Psoas muscle (tissue), 8 donors: ENCODE data around the gene UBTD2. TPM values are rescaled to one million over a fixed set of nuclear protein-coding genes. Genes with fewer than 3 reads are reported as not detected.

ENCODE experiments used
- ATAC-seq, 4 donors: fragments of 200-7000 bp; cut with Tn5 transposase; one replicate each; pipeline ENCODE4 v1.9.1; 2020; ENCODE audit warnings: moderate library complexity in 3 of 4, mild to moderate bottlenecking in 2 of 4
- DNase-seq, 2 donors: peaks; one replicate each; pipeline ENCODE4 v3.0.0-alpha.2; 2020
- H3K27ac ChIP-seq: fragments of 200-600 bp; one replicate; pipeline ENCODE4 v1.8.0; 2022
- H3K27me3 ChIP-seq, 3 donors: fragments of 200-600 bp in 1 of 3; one replicate each; pipeline versions ENCODE4 v1.6.1 to v1.8.0; 2013 to 2022; ENCODE audit warnings: low read length in 2 of 3, mild to moderate bottlenecking in 2 of 3, moderate library complexity in 1 of 3; ENCODE audit not compliant: insufficient read depth in 3 of 3
- H3K36me3 ChIP-seq, 2 donors: fragments of 200-600 bp in 1 of 2; one replicate each; pipeline versions ENCODE4 v1.6.1 to v1.8.0; 2013 to 2022; ENCODE audit warnings: low read depth in 1 of 2, mild to moderate bottlenecking in 1 of 2, moderate library complexity in 1 of 2; ENCODE audit not compliant: insufficient read depth in 1 of 2
- H3K4me1 ChIP-seq: fragments of 200-600 bp; one replicate; pipeline ENCODE4 v1.8.0; 2022
- H3K4me3 ChIP-seq: fragments of 200-600 bp; one replicate; pipeline ENCODE4 v1.8.0; 2022; ENCODE audit warnings: mild to moderate bottlenecking
- H3K9me3 ChIP-seq: fragments of 200-600 bp; one replicate; pipeline ENCODE4 v1.8.0; 2022
- WGBS, 3 donors: extraction: QIAGEN DNeasy Blood & Tissue Kit; methylation state at CpG; one replicate each; pipeline versions ENCODE4 v1.1.6 to v1.1.7; 2013; 5-methylcytosine and 5-hydroxymethylcytosine counted together
- intact Hi-C, 2 donors: fragments of 100-400 bp; cut with DNase I; formaldehyde crosslinking; loops; one replicate each; pipeline versions ENCODE4 v1.11.0 to v1.14.2; 2022
- polyA plus RNA-seq, 3 donors: library from polyadenylated mRNA; stranded (reverse); fragments of 200-250 nt; gene quantifications; one replicate each; pipeline ENCODE4 v1.2.3, GENCODE V29; 2013
- total RNA-seq, 4 donors: library from RNA; stranded (reverse); fragmentation: NEBNext Ultra II Directional in 2 of 4; extraction: Animal tissue kit (Norgen Biotek cat#: 25700) in 2 of 4; gene quantifications; one replicate each; pipeline versions ENCODE4 v1.2.1 to v1.2.4, GENCODE V29; 2021 to 2023
- TF ChIP-seq, protein P1 (sequence below): fragments of 200-600 bp; IDR thresholded peaks from one replicate; pipeline ENCODE4 v1.8.0; 2022; ENCODE audit warnings: antibody characterized with exemption
- donor health status: healthy with polysubstance abuse.
- donor health status: DM: no; HTN: no; CAD: no; lungs with moderate emphysema.
- donor health status: Bipolar disorder and iron deficiency.
- donor health status: healthy.
- donor health status: DM: yes; HTN: yes; CAD: no.
- donor health status: DM: no; HTN: no; CAD: no.
- donor health status: DM: no; HTN: no; CAD: no.
- donor health status: DM: yes; HTN: yes; CAD: no.

Gene UBTD2
- total and polyA plus RNA-seq, 7 donors, result 5.3 to 12.3 (median 8.6) TPM

GRCh38 chr5:172162987-172163343 is 120.6 kb downstream of the UBTD2 start:
- intact Hi-C loops, result no loop called here
- Histone ChIP-seq H3K4me3 (no peak overlapping the region), H3K36me3 (no peaks in the 10 kb centered on the region), H3K27ac (peak overlapping the region; percentile 66), H3K27me3 (no peaks in the 10 kb centered on the region), H3K4me1 (peaks cover 14% of the 10 kb centered on the region), H3K9me3 (no peaks in the 10 kb centered on the region)
- DNase-seq (no peak), ATAC-seq (no peak)
- TF ChIP-seq, protein P1, sequence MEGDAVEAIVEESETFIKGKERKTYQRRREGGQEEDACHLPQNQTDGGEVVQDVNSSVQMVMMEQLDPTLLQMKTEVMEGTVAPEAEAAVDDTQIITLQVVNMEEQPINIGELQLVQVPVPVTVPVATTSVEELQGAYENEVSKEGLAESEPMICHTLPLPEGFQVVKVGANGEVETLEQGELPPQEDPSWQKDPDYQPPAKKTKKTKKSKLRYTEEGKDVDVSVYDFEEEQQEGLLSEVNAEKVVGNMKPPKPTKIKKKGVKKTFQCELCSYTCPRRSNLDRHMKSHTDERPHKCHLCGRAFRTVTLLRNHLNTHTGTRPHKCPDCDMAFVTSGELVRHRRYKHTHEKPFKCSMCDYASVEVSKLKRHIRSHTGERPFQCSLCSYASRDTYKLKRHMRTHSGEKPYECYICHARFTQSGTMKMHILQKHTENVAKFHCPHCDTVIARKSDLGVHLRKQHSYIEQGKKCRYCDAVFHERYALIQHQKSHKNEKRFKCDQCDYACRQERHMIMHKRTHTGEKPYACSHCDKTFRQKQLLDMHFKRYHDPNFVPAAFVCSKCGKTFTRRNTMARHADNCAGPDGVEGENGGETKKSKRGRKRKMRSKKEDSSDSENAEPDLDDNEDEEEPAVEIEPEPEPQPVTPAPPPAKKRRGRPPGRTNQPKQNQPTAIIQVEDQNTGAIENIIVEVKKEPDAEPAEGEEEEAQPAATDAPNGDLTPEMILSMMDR, result no peak
- WGBS, 3 donors, result 31 to 52% (median 38%) methylated on average over 5 of the region's 5 CpGs

- TF ChIP-seq, protein P1, result no peak
- Histone ChIP-seq H3K27me3 (no peaks in the 10 kb centered on the region), H3K9me3 (no peaks in the 10 kb centered on the region), H3K27ac (no peak overlapping the region), H3K4me3 (no peak overlapping the region), H3K36me3 (no peaks in the 10 kb centered on the region), H3K4me1 (peaks cover 9% of the 10 kb centered on the region)
- intact Hi-C loops, result no loop called here
- 91 to 98% (median 94%) methylated on average over 5 of the region's 5 CpGs for WGBS, 3 donors
- ATAC-seq (no peak), DNase-seq (no peak)
Observed at GRCh38 chr5:172162323-172162986, 121.1 kb downstream of the UBTD2 start.

DNA sequence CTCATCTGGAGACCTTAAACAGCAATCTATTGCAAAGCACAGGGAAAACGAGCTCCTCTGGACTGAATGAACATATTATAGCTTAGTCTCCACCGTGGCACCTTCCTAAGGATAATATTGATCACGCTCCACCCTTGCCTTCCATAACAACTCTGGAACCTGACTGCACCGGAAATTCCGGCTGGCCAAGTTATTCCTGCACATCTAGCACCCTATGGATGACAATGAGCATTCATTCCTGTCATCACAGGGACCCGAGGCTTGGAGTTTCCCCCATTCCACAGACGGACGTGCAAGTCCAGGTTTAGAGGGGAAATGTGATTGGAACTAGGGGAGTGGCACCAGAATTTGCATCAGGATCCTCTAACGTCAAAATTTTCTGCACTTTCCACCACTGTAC is 123.1 kb downstream of the UBTD2 start:
- Histone ChIP-seq H3K9me3 (no peaks in the 10 kb centered on the region), H3K27me3 (no peaks in the 10 kb centered on the region), H3K4me3 (no peak overlapping the region), H3K36me3 (peaks cover 2 to 7% of the 10 kb centered on the region in 2 donors), H3K27ac (no peak overlapping the region), H3K4me1 (peaks cover 8% of the 10 kb centered on the region)
- ATAC-seq, result no peak
- 82 to 84% (median 83%) methylated on average over 9 of the region's 9 CpGs for WGBS, 3 donors
- intact Hi-C loops, result no loop called here
- DNase-seq, result no peak
- TF ChIP-seq, protein P1, result no peak

Other genes with a start within 250 kb of the UBTD2 start
- 1 to 10 TPM; 6.1 to 8.6 (median 6.6) TPM for gene STK10, start 95.5 kb downstream of the UBTD2 start, total RNA-seq
- gene STK10, start 95.5 kb downstream of the UBTD2 start, polyA plus RNA-seq, result 1 to 10 TPM; 1.9 to 6.4 (median 3.7) TPM
- gene EFCAB9, start 89.6 kb downstream of the UBTD2 start, total RNA-seq, result not detected
- gene EFCAB9, start 89.6 kb downstream of the UBTD2 start, polyA plus RNA-seq, result under 1 TPM in 1 of 3 donors, not detected in 2; 0.08 TPM
- 1 to 10 TPM; 2.5 to 5.3 (median 3.0) TPM for gene SH3PXD2B, start 170.8 kb upstream of the UBTD2 start, total RNA-seq
- 1 to 10 TPM in 1 of 3 donors, under 1 TPM in 2; 0.58 to 2.5 (median 0.77) TPM for gene SH3PXD2B, start 170.8 kb upstream of the UBTD2 start, polyA plus RNA-seq